Skeletal muscle satellite cell (primary cell): ENCODE data around the gene MICALL2. TPM values are rescaled to one million over a fixed set of nuclear protein-coding genes. Genes with fewer than 3 reads are reported as not detected.

ENCODE experiments used
- H3K27me3 ChIP-seq: 2 replicates; pipeline ENCODE4 v1.7.0; 2013; ENCODE audit warnings: low read length; ENCODE audit not compliant: control insufficient read depth, insufficient read depth
- H3K36me3 ChIP-seq: 2 replicates; pipeline ENCODE4 v1.7.0; 2013; ENCODE audit warnings: mild to moderate bottlenecking, control low read depth, low read length; ENCODE audit not compliant: insufficient read depth
- H3K4me1 ChIP-seq: 2 replicates; pipeline ENCODE4 v1.7.0; 2013; ENCODE audit warnings: low read length; ENCODE audit not compliant: control insufficient read depth, insufficient read depth
- H3K4me2 ChIP-seq: 2 replicates; pipeline ENCODE4 v1.7.0; 2013; ENCODE audit warnings: mild to moderate bottlenecking, low read length
- H3K4me3 ChIP-seq: 2 replicates; pipeline ENCODE4 v1.7.0; 2013; ENCODE audit warnings: low read length
- H3K9ac ChIP-seq: 2 replicates; pipeline ENCODE4 v1.7.0; 2013; ENCODE audit warnings: mild to moderate bottlenecking, low read depth, low read length, moderate library complexity
- H3K9me3 ChIP-seq: replicated peaks from 2 replicates; pipeline ENCODE4 v1.7.0; 2013; ENCODE audit warnings: mild to moderate bottlenecking, control low read depth, low read length
- total RNA-seq: library from RNA; depleted of rRNA; stranded (reverse); fragments of >200 nt; gene quantifications from 2 replicates; pipeline ENCODE4 v1.2.3, GENCODE V29; 2012; rRNA removed

The MICALL2 gene
- 12.0 and 14.7 TPM in 2 replicates for total RNA-seq

- peaks cover 45% of the 10 kb centered on the region for H3K4me1 ChIP-seq
- H3K4me2 ChIP-seq = peak within 1 kb of the TSS; percentile 99
- peak within 1 kb of the TSS; percentile 90 for H3K4me3 ChIP-seq
- no peaks in the 10 kb centered on the region for H3K36me3 ChIP-seq
- no peaks in the 10 kb centered on the region for H3K9me3 ChIP-seq
- H3K9ac ChIP-seq = peak within 1 kb of the TSS; percentile 88
- no peaks in the 10 kb centered on the region for H3K27me3 ChIP-seq
Measured at GRCh38 chr7:1458683-1459511, at the start of gene MICALL2. MICALL2 (minus strand) TSS chr7:1459470; CDS start chr7:1459326, 144 bp downstream.

- no peak overlapping the region for H3K4me3 ChIP-seq
- peaks cover 14% of the 10 kb centered on the region for H3K4me1 ChIP-seq
- H3K36me3 ChIP-seq = no peaks in the 10 kb centered on the region
- no peak overlapping the region for H3K4me2 ChIP-seq
- H3K9ac ChIP-seq = no peak overlapping the region
- no peaks in the 10 kb centered on the region for H3K9me3 ChIP-seq
- no peaks in the 10 kb centered on the region for H3K27me3 ChIP-seq
Measured at GRCh38 chr7:1508277-1508758, 49.0 kb upstream of the MICALL2 start.

GRCh38 chr7:1505731-1506550, 46.7 kb upstream of the MICALL2 start:
- H3K27me3 ChIP-seq = no peaks in the 10 kb centered on the region
- H3K36me3 ChIP-seq = peaks cover 14% of the 10 kb centered on the region
- H3K4me3 ChIP-seq = no peak overlapping the region
- peaks cover 14% of the 10 kb centered on the region for H3K4me1 ChIP-seq
- no peak overlapping the region for H3K9ac ChIP-seq
- no peak overlapping the region for H3K4me2 ChIP-seq
- H3K9me3 ChIP-seq = no peaks in the 10 kb centered on the region

GRCh38 chr7:1503816-1504775, 44.8 kb upstream of the MICALL2 start, which contains the start of gene INTS1:
INTS1 (minus strand) TSS chr7:1504389; CDS start chr7:1503960, 429 bp downstream.
- Histone ChIP-seq H3K27me3 (no peaks in the 10 kb centered on the region), H3K9me3 (no peaks in the 10 kb centered on the region), H3K4me2 (peak within 1 kb of the TSS; percentile 99)

GRCh38 chr7:1503390-1503789, 44.1 kb upstream of the MICALL2 start:
- Histone ChIP-seq H3K9me3 (no peaks in the 10 kb centered on the region), H3K27me3 (no peaks in the 10 kb centered on the region), H3K4me1 (peaks cover 14% of the 10 kb centered on the region), H3K36me3 (peaks cover 25% of the 10 kb centered on the region), H3K4me2 (peak overlapping the region; percentile 99), H3K9ac (peak overlapping the region; percentile 94), H3K4me3 (peak overlapping the region; percentile 98)

More at GRCh38 chr7:1503816-1504775, 44.8 kb upstream of the MICALL2 start, which contains the start of gene INTS1:
- peaks cover 14% of the 10 kb centered on the region for H3K4me1 ChIP-seq
- peak within 1 kb of the TSS; percentile 94 for H3K9ac ChIP-seq
- peaks cover 25% of the 10 kb centered on the region for H3K36me3 ChIP-seq
- H3K4me3 ChIP-seq = peak within 1 kb of the TSS; percentile 98

- Histone ChIP-seq H3K9me3 (no peaks in the 10 kb centered on the region), H3K4me1 (peaks cover 14% of the 10 kb centered on the region), H3K36me3 (peaks cover 25% of the 10 kb centered on the region), H3K4me3 (peak overlapping the region; percentile 98), H3K27me3 (no peaks in the 10 kb centered on the region), H3K4me2 (peak overlapping the region; percentile 99), H3K9ac (peak overlapping the region; percentile 94)
Measured at GRCh38 chr7:1502845-1503244, 43.6 kb upstream of the MICALL2 start.

- Histone ChIP-seq H3K36me3 (peaks cover 32% of the 10 kb centered on the region), H3K27me3 (no peaks in the 10 kb centered on the region), H3K9ac (no peak overlapping the region)
Measured at GRCh38 chr7:1501487-1502270, 42.4 kb upstream of the MICALL2 start.

GRCh38 chr7:1500064-1500807, 41.0 kb upstream of the MICALL2 start:
- Histone ChIP-seq H3K36me3 (peaks cover 36% of the 10 kb centered on the region), H3K9me3 (no peaks in the 10 kb centered on the region), H3K9ac (no peak overlapping the region), H3K4me2 (no peak overlapping the region), H3K4me3 (no peak overlapping the region), H3K4me1 (peaks cover 6% of the 10 kb centered on the region), H3K27me3 (no peaks in the 10 kb centered on the region)

More at GRCh38 chr7:1501487-1502270, 42.4 kb upstream of the MICALL2 start:
- Histone ChIP-seq H3K4me2 (no peak overlapping the region), H3K4me1 (peaks cover 7% of the 10 kb centered on the region), H3K4me3 (no peak overlapping the region), H3K9me3 (no peaks in the 10 kb centered on the region)

- Histone ChIP-seq H3K9me3 (no peaks in the 10 kb centered on the region), H3K4me3 (no peak overlapping the region), H3K4me1 (peaks cover 6% of the 10 kb centered on the region), H3K4me2 (no peak overlapping the region), H3K36me3 (peaks cover 36% of the 10 kb centered on the region), H3K9ac (no peak overlapping the region), H3K27me3 (no peaks in the 10 kb centered on the region)
Measured at GRCh38 chr7:1499367-1500029, 40.2 kb upstream of the MICALL2 start.
